ENCODE data around the gene NDUFB3.
"Not testable (repeated sequence)": the region's sequence is repeated elsewhere in the genome, so short reads cannot be mapped to it uniquely, and the experiment has no call there.

The NDUFB3 gene

GRCh38 chr2:201093573-201093972 lies 21.8 kb downstream of the NDUFB3 start:
- no peak for DNase-seq (ENCODE audit: low spot score)

- no peak for DNase-seq (ENCODE audit: low spot score)
Observed at GRCh38 chr2:201100497-201100896, 28.7 kb downstream of the NDUFB3 start.

- no peak for DNase-seq (ENCODE audit: low spot score)
Observed at GRCh38 chr2:201105759-201106158, 34.0 kb downstream of the NDUFB3 start.

GRCh38 chr2:201107624-201108023 lies 35.8 kb downstream of the NDUFB3 start:
- no peak for DNase-seq (ENCODE audit: low spot score)

- no peak for DNase-seq (ENCODE audit: low spot score)
Observed at GRCh38 chr2:201108341-201108740, 36.5 kb downstream of the NDUFB3 start.

GRCh38 chr2:201109186-201109585 lies 37.4 kb downstream of the NDUFB3 start:
- DNase-seq (ENCODE audit: low spot score) = no peak

GRCh38 chr2:201110615-201111014 lies 38.8 kb downstream of the NDUFB3 start:
- no peak for DNase-seq (ENCODE audit: low spot score)

GRCh38 chr2:201111096-201111495 lies 39.3 kb downstream of the NDUFB3 start:
- DNase-seq (ENCODE audit: low spot score) = no peak

GRCh38 chr2:201114350-201114749 lies 42.5 kb downstream of the NDUFB3 start:
- no peak for DNase-seq (ENCODE audit: low spot score)

GRCh38 chr2:201114846-201115245 lies 43.0 kb downstream of the NDUFB3 start:
- no peak for DNase-seq (ENCODE audit: low spot score)

GRCh38 chr2:201116115-201116958 lies 44.5 kb downstream of the NDUFB3 start, which contains the start of gene CFLAR:
TSS of gene CFLAR (plus strand) at chr2:201116164. CDS start at chr2:201129866, 13,702 bp downstream.
- peak; percentile 60 for DNase-seq (ENCODE audit: low spot score)

- DNase-seq (ENCODE audit: low spot score) = peak; percentile 88
Observed at GRCh38 chr2:201116959-201117734, 45.3 kb downstream of the NDUFB3 start.

GRCh38 chr2:201117735-201118094 lies 45.9 kb downstream of the NDUFB3 start:
- not testable (repeated sequence) for DNase-seq (ENCODE audit: low spot score)

- DNase-seq (ENCODE audit: low spot score) = peak; percentile 77
Observed at GRCh38 chr2:201118121-201118960, 46.5 kb downstream of the NDUFB3 start.

GRCh38 chr2:201118961-201119854 lies 47.4 kb downstream of the NDUFB3 start:
- no peak for DNase-seq (ENCODE audit: low spot score)

- peak; percentile 21 for DNase-seq (ENCODE audit: low spot score)
Observed at GRCh38 chr2:201122276-201122675, 50.5 kb downstream of the NDUFB3 start.

GRCh38 chr2:201126308-201127151 lies 54.7 kb downstream of the NDUFB3 start:
- DNase-seq (ENCODE audit: low spot score) = no peak

- no peak for DNase-seq (ENCODE audit: low spot score)
Observed at GRCh38 chr2:201127152-201127511, 55.3 kb downstream of the NDUFB3 start.

GRCh38 chr2:201127570-201127969 lies 55.8 kb downstream of the NDUFB3 start:
- no peak for DNase-seq (ENCODE audit: low spot score)

GRCh38 chr2:201128033-201128432 lies 56.2 kb downstream of the NDUFB3 start:
- DNase-seq (ENCODE audit: low spot score) = no peak
